Hepatic stellate cell (primary cell): ENCODE measurements around the gene RAB4A.
A peak's percentile ranks its signal among the peaks of the same experiment; 100 is the strongest.

Source experiments
- DNase-seq: peaks from one replicate; pipeline ENCODE4 v3.0.0; 2011; ENCODE audit warnings: low spot score

Gene RAB4A

DNA sequence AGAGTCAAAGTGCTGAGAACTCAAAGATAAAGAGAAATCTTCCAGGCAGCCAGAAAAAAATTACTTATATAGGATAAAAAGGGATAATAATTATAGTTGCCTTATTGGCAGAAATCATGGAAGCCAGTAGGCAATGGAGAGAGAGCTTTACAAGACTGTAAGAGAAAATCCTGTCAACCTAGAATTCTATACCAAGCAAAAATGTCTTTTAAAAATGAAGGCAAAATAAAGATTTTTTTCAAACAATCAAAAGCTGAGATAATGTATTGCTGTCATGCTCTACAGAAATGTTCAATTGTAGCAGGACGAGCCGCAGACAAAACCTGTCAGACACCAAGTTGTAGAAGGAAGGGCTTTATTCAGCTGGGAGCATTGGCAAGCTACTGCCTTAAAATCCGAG lies 26.8 kb upstream of the RAB4A start:
- DNase-seq, result no peak

DNA sequence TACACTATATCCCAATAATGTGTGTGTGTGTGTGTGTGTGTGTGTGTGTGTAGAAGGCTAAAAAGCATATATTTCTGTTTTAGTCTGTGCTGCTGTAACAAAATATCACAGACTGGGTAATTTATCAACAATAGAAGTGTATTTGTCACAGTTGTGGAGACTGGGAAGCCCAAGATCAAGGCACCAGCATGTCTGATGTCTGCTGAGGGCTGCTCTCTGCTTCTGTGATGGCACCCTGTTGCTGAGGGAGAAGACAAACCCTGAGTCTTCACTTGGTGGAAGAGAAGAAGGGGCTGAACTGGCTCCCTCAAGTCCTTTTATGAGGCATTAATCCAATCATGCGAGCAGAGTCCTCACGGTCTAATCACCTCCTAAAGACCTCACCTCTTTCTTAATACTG lies 23.0 kb upstream of the RAB4A start:
- no peak for DNase-seq

DNA sequence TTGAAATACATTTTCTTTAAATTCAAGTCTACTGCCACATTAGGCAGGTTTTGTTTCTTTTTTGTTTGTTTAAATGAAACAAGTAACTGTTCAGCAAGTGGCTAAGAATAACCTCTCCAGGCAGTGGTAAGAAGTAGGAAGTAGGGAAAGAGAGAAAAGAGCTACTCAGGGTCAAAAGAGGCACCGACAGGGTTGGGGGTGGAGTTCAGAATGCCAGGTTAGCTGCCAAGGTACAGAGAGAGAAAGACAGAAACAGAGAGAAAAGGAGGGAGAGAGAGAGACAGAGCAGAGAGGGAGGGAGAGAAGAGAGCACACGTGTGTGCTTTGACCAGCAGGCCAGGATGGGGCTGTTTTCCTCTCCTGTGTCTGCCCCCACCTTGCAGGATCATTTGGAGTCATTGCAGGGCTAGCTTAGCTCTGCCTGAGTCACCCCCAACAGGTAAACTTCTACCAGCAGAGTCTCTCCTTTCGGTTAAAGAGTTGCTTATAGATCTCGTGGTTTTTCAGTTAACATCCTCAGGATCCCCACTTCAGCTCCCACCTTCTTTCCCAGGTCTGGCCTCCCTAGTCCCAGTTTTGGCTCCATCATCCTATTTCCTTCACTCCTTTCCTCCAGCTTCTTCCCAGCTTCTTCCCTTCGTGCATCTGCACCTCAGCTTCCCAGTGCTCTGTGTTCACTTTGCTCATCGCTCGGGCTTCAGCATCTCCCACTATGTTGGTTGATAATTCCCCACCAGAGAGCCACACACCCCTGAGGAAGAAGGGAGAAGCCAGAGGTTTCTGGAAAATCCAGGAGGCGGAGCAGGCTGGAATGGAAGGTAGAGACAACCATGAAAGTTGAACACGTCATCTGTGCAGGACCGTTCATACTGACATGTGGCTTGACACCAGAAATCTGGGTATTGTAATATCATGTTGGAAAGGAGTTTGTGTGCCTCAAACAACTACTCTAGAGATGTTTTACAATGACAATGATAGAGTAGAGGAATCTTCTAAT lies 21.8 kb upstream of the RAB4A start:
- DNase-seq, result no peak

DNA sequence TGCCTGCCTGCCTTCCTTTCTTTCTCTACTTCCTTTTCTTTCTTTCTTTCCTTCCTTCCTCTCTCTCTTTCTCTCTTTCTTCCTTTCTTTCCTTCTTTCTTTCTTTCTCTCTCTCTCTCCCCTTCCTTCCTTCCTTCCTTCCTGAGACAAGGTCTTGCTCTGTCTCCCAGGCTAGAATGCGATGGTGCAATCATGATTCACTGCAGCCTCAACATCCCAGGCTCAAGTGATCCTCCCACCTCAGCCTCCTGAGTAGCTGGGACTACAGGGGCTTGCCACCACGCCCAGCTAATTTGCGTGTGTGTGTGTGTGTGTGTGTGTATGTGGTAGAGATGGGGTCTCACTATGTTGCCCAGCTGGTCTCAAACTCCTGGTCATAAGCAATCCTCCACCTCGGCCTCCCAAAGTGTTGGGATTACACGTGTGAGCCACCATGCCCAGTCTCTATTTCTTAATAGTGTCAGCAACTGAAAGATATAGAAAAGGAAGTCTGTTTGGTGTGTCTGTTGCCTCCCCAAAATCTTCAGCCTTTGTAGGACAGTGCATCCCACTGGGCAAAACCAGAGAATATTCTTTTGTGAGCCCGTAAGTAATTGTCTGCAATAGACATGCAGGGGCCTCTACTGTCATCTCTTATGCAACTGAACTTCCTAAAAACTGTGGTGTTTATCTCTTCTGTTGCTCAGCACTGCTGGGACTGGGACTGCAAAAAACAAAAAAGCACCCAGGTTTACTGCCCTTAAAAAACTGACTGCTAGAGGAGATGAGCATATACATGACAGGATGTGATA lies 20.9 kb upstream of the RAB4A start:
- no peak for DNase-seq

DNA sequence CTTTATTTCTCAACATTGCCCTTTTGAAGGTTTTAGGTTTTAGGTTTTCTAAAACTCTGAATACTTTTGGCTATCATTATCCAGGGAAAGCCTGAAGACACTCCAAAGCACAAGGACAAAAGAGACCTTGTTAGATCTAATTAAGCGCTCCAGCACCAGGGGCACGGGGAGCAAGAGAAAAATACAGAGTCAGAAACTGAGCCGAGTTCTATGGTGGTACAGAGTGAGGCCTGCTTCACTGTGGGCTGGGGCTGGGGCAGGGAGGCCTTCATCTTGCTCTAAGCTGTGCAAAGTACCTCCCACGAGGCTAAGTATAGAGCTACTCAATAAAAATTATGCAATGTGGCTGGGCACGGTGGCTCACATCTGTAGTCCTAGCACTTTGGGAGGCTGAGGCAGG lies 19.7 kb upstream of the RAB4A start:
- no peak for DNase-seq

DNA sequence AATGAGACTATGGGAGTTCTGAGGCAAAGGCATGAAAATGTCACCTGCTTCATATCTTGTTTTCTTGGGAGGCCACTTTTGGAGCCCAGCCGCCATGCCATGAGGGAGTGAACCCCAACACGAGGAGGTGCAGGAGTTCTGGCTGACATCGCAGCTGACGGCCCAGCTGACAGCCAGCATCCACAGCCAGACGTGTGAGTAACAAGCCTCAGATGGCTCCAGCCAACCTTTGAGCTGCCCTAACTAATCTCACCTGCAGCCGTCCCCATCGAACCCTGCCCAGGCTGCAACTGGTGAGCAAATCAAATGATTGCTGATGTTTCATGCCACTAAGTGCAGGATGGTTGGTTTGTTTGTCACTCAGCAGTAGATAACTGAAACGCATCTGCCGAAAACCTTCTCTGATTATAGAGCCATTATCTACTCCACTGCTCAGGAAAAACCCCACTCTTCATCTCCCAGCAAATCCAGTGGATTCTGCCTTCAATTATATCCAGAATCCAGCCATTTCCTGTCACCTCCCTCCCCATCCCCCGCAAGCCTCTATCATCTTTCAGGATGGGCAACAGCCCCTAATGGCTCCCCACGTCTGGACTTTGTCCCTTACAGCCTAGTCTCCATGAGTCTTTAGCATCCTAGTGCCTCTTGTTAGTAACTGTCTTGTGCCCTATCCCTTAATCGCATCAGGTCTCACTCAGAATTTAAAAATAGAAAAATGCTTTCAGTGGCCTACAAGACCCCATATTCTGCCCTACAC lies 18.5 kb upstream of the RAB4A start:
- no peak for DNase-seq

DNA sequence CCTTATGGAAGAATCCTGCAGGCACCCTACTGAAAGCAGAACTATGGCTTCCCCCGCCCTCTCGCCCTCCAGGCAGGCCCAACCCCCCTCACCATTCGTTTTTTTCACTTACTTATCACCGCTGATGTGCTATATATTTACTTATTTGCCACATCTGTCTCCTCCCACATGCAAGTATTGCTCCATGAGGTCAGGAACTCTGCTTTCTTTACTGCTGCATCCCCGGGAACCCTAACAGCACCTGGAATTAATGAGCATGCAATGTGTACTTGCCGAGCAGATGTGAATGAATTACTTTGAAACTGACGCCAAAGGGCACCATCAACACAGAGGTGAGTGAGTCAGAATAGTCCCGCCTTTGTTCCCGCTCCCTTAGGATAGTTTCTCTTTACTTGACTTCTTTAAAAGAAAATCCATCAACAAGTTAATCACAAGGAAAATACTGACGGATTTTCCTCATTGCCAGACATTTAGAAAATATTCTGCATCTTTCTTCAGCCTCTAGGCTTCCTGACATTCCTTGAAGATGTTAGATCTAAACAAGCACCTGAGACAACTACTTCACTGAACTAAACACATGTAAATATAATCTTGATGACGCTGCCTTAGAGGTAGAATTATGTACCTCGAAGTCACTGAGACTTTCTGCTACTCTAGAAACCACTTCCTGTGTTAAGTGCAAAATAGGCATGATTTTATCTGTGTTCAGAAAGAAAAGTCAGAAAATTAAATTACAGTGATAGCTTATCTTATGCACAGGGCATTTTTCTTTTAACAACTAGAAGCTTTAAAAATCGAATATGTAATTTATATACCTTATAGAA lies 17.5 kb upstream of the RAB4A start:
- no peak for DNase-seq

DNA sequence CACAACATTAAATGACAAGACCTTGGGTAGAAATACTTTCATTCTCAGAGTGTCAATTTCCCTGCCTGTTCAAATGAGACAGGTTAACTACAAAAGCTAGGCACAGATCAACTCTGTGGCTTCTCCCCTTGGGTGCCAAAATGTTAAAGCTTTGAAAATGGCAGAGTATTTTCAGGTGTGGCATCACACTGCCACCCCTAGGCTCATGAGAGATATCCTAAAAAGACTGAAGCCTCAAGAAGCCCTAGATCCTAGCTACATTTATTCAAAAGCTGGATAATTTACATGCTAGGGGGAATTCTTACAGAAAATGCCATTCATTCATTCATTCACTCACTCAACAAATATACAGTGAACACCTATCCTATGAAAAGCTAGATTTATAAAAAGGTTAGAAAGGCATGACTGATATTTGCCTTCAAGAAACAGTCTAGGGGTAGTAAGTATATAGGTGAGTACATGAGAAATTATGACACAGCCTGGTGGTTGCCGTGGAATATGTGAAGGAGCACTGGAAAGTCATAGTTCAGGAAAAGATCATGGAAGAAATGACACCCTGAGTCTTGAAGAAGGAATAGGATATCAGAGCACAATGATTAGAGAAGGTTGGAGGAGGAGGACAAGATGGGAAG lies 15.9 kb upstream of the RAB4A start:
- no peak for DNase-seq

DNA sequence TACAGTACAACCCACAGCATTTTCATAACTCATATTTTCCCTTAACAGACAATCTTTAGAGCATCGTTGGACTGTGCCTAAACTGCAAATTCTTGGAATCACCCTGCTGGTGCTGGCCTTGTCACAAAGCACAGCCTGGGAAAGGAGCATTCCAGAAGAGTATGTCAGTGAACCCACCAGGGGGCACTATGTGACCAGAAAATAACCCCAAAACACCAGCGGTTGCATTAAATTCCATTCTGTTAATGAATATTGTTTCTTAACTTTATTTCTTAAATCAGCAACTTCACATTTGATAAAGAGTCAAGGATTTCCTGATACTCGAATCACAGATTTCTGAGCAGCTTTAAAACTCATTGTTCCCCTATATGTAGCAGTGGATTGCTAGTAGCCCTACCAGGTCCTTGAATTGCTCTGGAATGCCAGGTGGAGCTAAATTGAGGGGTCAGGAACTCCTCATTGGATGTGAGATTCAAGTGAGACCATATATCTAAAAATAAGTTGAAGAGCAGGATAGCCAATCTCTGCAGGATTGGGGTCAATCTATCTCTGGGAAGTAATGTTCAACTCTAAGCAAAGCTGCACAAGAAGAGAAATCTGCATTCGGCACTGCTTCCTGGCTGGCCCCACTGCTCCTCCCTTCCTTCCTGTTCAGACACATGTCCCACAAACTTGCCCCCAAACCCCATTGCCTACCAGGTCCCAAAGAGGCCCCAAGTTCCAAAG lies 12.7 kb upstream of the RAB4A start:
- DNase-seq, result peak; percentile 61

DNA sequence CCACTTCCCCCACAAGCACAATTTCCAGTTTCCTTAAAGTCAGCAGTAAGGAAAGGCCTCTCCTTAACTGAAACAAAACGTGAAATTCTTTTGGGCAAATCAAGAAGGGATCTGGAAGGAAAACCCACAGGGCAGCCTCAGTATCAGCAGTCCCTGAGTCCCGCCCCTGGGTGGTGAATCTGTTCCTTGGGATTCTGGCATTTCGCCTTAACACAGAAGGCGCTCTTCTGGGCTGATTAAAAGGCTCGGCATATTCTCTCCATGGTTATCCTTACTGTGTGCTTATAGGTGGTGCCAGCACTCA lies 12.2 kb upstream of the RAB4A start:
- DNase-seq, result no peak

DNA sequence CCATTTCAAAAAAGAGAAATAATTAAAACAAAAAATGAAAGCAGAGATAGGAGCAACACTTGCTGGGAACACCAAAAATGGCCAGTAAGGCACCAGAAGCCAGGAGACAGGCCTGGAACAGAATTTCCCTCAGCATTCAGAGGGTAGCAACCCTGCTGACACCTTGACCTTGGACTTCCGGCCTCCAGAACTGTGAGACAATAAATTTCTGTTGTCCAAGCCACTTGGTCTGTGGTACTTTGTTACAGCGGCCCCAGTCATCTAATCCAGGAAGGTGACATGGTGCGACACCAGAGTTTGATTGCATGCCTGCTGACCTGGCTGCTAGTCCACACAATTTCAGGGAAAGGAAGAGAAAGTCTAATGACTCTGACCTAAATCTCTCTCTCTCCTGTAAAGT lies 10.6 kb upstream of the RAB4A start:
- no peak for DNase-seq

DNA sequence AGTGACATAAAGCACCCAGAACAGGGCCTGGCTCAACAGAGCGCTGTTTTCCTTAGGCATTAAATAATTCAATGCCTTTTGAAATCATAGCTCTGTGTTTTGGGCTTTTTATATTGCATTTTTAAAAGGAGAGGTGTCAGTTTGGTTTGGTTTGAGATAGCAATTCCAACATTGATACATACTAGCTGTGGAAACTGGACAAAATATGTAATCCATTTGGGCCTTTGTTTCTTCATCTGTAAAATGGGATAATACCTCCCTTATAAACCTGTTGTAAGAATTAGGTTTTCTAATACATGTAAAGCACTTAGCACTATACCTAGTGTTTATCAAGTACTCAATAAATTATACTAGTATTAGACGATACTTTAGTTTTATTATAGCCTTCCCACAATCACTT lies 8.7 kb upstream of the RAB4A start:
- DNase-seq, result no peak

DNA sequence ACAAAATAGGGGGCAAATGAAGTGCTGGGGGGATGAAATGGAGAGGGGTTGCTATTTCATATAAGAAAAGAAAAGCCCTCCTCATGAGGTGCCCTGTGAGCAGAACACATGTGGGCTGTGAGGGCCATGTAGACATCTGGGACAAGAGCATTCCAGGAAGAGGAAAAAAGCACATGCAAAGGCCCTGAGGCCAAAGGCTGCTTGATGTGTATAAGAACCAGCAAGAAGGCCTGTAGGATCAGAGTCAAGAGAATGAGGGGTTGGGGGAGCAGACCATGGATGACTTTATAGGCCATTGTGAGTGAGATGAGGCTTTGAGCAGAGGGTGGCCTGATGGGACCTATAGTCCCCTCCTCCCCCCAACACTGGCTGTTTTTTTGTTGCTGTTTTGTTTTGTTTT lies 7.7 kb upstream of the RAB4A start:
- DNase-seq, result no peak

DNA sequence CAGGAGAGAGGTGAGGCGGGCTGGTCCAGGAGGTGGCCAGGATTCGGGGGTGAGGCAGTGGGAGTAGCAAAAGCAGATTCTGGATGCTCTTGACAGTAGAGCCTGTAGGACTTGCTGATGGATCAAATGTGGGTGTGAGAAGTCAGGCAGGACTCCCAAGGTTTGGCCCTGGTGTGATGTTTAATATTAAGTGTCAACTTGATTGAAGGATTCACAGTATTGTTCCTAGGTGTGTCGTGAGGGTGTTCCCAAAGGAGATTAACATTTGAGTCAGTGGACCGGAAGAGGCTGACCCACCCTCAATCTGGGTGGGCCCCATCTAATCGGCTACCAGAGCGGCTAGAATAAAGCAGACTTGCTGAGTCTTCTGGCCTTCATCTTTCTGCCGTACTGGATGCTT lies 6.8 kb upstream of the RAB4A start:
- DNase-seq, result no peak

DNA sequence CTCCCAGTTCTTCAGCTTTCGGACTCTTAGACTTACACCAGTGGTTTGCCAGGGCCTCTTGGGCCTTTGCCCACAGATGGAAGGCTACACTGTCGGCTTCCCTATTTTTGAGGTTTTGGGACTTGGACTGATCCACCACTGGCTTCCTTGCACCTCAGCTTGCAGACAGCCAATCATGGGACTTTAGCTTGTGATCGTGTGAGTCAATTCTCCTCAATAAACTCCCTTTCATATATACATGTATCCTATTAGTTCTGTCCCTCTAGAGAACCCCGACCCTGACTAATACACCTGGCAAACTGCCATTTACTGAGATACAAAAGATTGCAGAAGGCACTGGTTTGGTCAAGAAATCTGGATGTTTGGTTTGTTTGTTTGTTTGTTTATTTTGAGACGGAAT lies 6.4 kb upstream of the RAB4A start:
- no peak for DNase-seq

DNA sequence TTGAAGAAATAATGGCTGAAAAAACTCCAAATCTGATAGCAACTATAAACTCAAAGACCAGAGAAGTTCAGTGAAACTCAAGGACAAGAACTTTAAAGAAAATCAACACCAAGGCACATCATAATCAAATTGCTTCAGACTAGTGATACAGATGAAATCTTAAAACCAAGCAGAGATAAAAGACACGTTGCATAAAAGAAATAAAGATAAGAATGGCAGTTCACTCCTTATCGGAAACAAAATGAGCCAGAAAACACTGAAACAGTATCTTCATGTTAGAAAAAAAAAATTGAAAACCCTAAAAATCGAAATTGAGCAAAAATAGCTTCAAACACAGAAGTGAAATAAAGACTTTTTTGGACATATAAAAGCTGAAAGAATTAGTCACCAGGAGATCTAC lies 4.6 kb upstream of the RAB4A start:
- DNase-seq, result no peak

DNA sequence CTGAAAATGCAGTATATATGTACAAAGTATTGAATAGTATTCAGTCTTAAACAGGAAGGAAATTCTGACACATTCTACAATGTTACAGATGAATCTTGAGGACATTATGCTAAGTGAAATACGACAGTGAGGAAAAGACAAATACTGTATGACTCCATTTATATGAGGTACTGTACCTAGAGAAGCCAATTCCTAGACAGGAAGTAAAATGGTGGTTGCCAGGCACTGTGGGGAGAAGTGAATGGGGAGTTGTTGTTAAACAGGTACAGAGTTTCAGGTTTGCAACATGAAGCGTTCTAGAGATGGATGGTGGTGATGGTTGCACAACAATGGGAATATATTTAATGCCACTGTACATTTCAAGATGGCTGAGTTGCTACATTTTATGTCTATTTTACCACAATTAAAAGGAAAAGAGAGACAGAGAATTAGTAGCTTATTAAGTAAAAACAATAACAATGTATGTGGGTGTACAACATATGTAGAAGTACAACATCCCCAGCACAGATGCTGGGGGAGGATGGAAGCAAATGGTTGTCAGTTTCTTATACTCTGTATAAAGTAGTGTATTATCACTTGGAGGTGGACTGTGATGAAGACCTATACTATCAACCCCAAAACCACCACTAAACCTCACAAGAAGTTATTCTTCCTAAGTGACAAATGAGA lies 3.9 kb upstream of the RAB4A start:
- no peak for DNase-seq

DNA sequence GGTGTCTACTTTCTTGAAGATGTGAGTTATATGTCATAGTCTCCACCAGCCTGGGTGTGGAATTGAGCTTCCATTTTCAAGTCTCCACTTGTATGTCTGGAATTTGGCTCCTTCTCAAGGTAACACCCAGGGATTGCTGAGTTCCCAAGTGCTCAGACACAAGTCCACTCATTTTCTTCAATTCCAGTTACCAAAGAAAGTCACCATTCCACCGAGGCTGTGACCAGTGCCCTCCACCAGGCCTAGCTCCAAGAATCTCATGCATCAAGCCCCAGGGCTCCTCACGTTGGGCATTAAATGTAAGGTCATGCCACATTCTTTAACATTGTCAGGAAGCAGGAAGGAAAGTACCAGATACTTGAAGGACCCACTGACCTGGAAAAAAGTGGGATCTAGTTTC lies 2.4 kb upstream of the RAB4A start:
- DNase-seq, result no peak

DNA sequence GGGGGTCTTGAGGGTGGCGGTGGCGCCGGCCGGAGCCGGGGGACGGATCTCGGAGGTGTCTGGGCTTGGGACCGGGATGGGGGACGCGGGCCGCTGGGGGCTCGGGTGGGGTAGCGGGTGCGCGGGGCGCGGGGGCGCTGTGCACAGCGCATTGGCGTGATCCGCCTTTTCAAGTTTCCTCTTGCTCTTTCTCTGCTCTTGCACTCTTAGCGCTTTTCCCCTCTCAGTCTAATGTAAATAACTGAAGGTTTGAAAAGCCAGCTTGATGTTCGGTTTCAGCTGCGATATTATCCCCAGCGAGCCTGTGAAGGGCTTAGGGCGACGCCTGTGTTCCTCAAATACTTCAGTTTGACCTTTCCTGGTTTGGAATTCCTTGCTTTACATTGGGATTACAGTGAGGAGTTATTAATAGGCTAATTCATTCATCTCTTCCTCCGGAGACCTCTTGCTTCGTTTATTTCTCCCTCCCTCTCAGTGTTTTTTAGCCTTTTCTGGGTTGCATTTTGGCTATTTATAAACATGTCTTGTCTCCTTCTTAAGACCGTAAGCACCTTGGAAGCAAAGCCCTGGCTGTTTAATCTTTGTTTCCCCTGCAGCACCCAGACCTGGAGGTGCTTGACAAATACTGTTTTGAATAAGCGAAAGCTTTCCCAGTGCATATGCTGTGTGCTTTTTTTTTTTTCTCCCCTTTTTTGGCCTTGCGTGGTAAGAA lies 693 bp downstream of the RAB4A start:
- DNase-seq, result no peak
